ENCODE data around the gene SCP2.
"Not testable (repeated sequence)": the region's sequence is repeated elsewhere in the genome, so short reads cannot be mapped to it uniquely, and the experiment has no call there.

SCP2 gene

DNA sequence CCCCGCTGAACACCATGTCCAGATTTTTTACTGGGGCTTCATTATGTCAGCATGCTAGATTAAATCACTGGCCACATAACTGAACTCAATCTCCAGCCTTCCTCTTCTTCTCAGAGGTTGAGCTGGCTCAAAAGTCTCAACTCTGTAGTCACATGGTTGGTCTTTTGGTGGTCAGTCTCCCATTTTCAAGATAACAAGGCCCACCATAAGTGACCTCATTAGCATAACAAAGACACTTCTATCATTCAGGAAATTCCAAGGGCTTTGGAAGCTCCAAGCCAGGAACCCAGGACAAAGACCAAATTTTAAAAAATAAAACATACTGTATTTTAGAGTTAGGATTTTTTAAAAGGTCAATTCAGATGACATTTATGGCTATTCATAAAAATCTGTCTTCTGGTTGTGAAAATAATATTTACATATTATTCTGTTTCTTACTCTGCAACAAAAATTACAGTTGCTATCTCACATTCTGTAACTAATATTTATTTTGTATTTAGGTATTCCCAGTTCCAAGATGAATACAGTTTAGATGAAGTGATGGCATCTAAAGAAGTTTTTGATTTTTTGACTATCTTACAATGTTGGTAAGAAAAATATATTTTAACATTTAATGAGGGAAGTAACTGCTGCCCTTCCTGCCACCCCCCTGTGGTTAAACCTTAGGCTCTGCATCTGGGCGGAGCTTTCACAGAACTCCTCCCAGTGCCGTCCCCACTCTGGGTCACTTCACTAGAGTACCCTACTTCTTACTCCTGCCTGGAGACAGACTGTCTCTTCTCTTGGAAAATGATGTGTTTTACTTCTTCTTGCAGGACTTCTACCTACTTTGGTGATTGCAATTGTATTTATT is 49.3 kb downstream of the SCP2 start:
- DNase-seq, result peak; percentile 41

DNA sequence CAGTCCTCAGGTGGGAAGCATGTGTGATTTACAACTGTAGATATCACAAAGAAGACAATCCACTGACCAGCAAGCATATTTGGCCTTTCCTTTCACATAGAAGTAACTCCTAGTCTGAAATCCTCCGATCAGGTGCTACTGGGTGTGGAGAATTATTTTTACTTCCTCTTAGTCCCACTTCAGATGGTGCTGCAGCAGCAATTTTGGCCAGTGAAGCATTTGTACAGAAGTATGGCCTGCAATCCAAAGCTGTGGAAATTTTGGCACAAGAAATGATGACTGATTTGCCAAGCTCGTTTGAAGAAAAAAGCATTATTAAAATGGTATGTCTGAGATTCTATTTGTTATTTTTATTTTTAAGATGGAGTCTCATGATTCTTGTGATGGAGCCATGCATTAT is 51.0 kb downstream of the SCP2 start:
- DNase-seq, result no peak

DNA sequence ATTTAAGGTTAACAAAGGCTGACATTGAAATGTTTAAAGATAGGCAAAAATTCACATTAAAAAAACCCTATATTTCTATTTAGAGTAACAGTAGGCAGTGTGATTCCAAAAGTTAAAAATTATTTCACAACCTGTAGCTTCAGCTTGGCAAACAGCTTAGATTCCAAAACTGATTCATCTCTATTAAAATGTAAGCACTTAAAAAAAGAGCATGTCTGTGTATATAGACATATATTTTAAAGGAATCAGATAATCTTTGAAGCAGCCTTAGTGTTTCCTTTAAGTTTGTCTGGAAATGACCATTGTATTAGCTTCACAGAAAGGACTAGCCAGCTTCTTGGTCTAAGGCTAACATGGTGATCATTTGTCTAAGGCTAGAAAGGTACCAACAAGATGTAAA is 65.7 kb downstream of the SCP2 start:
- not testable (repeated sequence) for DNase-seq

DNA sequence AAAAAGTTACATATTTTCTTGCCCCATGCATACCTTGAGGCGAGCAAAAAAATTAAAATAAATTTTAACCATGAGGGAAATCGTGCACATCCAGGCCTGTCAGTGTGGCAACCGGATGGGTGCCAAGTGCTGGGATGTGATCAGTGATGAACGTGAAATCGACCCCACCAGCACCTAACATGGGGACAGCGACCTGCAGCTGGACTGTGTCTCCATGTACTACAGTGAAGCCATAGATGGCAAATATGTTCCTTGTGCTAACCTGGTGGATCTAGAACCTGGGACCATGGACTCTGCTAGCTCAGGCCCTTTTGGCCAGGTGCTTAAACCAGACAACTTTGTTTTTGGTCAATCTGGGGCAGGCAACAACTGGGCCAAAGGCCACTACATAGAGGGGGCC is 67.6 kb downstream of the SCP2 start:
- DNase-seq, result no peak

DNA sequence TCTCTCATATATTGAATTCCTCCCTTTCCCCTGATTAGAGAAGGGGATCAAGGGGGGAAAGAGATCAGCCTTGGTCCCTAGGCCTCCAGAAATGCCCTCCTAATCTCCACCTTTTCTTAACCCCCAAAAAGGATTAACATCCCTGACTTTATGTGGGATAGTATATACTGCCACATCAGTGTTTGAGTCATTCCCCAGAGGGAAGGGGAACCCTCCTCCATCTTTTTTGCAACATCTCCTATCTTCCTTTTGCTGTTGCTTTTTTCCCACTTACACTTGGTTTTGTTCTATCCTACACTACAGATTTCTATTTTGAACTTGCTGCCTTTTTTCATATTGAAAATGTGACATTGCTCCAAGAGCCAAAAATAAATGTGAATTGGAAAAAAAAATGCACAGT is 69.6 kb downstream of the SCP2 start:
- no peak for DNase-seq

DNA sequence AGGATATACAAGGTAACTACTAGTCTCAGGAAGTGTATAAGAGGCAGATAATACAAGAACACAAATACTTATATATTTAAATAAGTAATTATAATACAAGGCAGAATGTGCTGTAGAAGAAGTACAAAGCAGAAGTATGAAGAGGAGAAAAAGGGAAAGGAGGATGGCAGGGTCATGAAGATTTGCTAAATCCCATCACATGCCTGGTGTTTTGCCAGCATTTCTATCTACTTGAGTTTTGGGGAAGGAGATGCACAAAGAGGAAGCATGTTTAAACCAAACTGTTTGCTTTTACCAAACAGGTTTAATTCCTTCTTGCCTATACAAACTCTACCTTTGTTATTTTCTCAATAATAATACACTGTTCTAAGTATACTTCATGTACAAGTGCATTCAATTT is 74.1 kb downstream of the SCP2 start:
- peak; percentile 19 for DNase-seq

DNA sequence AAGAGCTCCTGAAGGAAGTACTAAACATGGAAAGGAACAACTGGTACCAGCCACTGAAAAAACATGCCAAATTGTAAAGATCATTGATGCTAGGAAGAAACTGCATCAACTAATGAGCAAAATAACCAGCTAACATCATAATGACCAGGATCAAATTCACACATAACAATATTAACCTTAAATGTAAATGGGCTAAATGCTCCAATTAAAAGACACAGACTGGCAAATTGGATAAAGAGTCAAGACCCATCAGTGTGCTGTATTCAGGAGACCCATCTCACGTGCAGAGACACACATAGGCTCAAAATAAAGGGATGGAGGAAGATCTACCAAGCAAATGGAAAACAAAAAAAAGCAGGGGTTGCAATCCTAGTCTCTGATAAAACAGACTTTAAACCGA is 79.5 kb downstream of the SCP2 start:
- not testable (repeated sequence) for DNase-seq

DNA sequence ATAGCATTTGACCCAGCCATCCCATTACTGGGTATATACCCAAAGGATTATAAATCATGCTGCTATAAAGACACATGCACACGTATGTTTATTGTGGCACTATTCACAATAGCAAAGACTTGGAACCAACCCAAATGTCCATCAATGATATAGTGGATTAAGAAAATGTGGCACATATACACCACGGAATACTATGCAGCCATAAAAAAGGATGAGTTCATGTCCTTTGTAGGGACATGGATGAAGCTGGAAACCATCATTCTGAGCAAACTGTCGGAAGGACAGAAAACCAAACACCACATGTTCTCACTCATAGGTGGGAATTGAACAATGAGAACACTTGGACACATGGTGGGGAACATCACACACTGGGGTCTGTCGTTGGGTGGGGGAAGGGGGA is 83.2 kb downstream of the SCP2 start:
- DNase-seq, result not testable (repeated sequence)

DNA sequence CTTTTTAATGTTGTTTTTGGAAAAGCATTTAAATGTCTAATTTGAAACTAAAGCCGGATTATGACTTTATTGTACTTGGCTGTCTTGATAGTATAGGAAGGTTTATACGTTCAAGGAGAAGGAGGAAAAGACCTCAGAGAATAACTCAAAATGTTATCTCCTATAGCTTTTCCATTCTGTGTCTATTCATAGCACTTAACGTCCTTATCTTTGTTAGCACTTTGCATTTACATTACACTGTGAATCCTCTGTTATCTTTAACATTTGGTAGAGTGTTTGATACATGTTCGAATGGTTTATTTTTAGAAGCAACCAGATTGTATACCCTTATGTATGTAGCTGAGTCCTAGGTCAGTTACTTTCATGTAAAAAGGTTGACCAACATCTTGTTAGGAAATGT is 84.1 kb downstream of the SCP2 start:
- DNase-seq, result peak; percentile 49

DNA sequence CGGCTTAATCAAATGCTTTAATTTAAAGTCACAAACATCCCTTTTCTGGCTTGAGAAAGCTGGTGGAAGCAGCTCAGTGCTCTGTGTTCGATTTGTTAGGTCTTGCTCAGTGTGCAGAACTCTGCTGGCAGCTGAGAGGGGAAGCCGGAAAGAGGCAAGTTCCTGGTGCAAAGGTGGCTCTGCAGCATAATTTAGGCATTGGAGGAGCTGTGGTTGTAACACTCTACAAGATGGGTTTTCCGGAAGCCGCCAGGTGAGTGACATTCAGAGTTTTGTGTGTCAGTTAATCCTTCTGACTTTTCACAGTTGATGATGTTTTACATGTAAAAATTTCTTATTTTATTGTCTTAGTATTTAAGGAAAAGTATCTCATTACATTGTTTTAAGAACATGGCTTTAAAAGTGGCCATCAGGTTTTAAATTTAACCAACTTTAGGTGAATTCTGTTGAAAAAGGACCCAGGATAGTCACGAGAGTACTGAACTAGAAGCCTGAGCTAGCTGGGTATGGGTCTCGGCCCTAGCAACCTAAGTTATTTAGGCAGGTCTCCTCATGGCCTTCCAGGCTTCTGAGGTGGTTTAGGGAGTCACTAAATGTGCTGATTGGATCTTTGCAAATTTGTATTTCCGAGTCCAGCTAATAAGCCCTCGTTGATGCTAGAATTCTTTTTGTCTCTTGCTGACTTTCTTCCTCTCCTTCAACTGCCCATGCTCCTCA is 87.9 kb downstream of the SCP2 start:
- peak; percentile 96 for DNase-seq

DNA sequence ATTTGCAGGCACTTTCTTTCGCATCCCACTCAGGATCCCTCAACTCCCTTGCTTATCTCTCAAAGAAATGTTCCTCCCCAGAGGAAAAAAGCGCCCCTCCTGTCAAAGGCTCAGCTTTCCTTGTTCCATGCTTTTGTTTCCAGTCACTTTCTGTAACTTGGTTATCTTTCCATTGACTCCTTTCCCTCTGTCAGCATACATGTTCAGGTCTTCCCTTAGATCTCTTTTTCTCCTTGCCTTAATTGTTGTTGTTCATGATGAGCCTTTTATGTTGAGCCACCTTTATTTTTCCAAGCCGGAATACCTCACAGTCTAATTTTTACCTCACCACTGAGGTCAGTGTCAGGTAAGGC is 88.4 kb downstream of the SCP2 start:
- DNase-seq, result no peak

DNA sequence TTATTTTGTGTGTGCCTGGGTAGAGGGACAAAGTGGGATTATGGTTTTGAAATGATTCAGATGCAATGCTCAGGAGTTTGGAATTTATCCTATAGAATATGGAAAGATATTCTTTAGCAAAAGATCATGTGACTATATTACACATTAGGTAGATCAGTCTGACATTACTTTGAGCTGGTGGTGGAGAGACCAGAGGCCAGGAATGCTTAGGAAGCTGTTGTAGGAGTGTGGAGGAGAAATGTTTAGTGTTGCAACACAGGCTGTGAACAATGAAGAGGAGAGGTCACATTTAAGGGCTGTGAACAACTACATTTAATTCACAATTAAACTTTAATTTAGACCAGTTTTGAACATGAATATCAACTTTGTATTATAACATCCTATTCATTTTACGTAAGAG is 89.6 kb downstream of the SCP2 start:
- no peak for DNase-seq

DNA sequence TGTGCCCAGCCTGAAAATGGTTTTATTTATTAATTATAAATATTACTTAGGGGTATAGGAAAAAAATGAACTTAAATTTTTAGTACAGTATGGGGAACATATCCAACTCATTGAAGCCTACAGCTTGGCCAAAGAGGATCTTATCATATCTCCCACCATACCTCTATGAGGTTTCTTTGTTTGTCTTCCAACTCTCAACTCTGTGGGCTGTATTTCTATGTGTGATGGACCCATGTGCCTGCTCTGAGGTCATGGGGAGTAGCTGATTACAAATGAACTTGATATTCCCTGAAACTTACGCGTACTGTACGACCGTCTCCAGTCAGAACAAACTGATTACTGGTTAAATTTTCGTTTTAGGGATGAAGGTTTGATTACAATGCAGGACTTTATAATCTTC is 93.5 kb downstream of the SCP2 start:
- DNase-seq, result no peak

DNA sequence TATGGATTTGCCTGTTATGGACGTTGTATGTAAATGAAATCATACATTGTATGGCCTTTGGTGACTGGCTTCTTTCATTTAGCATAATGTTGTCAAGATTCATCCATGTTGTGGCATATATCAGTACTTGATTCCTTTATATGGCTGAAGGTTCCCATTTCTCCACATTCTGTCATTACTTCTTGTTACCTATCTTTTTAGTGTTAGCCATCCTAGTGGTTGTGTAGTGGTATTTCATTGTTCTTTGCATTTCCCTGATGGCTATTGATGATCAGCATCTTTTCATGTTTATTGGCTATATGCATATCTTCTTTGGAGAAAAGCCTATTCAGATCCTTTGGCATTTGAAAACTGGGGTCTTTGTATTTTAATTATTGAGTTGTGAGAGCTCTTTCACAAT is 95.1 kb downstream of the SCP2 start:
- peak; percentile 5 for DNase-seq

DNA sequence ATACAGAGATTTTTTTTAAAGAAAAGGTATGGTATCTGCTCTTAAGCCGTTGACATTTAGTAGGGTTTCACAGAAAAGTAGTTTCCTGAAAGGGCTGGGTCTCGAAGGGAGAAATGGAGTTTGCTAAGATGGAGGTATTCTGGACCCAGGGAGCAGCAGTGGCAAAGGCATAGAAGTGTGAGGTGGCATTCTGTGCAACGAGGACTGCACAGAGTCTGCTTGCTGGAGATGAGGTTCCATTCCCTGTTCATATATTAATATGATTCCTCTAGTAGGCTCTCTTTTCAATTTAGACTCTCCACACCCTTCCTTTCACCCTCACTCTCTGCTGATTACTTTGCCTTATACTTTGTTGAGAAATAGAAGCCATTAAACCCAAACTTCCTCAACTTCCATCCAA is 96.5 kb downstream of the SCP2 start:
- peak; percentile 77 for DNase-seq

DNA sequence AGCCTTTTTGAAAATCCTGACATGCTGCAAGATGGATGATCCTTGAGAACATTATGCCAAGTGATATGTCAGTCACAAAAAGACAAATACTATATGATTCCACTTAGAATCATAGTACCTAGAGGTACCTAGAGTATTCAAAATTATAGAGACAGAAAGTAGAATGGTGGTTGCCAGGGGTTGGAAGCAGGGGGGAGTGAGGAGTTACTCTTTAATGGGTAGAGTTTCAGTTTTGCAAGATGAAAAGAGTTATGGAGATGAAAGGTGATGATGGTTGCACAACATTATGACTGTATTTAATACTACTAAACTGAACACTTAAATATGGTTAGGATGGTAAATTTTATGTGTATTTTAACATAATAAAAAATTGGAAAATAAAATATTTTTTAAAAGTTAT is 97.0 kb downstream of the SCP2 start:
- no peak for DNase-seq

DNA sequence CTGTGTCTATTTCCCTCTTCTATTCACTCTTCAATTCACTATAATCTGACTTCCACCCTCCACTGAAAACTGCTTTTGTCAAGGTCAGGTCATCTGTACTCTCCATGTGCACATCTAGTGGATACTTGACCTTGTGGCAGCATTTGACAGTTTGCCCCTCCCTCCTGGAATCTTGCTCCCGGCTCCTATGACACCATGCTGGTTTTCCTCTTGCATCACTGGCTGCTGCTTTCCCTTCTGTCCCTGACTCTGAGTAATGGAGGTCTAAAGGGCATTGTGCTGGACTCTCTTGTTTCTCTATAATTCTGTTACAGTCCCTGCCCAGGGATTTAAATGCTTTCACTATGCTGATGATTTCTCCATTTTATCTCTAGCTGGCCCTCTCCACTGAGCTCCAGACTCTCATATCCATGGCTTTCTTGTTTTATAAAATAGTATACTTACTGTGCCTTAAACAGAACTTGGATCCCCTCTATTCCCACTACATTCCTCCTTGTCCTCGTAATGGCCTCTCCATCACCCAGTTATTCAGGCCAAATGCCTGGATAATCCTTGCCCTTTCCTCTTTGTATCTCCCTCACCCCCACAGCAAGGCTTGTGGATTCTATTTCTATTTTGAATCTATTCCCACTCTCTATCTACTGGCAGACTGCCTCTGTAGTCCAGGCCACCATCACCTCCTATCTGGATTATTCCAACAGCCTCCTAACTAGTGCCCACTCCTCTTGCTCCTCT is 98.1 kb downstream of the SCP2 start:
- DNase-seq, result peak; percentile 11

DNA sequence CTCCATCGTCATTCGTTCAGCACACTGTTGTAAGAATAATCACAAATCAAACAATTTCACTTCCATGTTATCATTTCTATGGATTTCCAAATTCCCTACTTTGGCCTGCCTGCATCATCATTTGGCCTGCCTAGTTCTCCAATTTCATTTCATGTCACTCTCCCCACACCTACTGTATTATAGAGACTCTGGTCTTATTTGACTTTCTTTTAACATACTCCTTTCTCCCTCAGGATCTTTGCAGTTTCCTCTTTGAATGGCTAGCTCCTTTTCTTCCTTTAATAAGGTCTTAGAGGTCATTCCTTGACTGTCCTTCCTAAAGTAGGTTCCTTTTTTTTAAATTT is 98.7 kb downstream of the SCP2 start:
- DNase-seq, result no peak

DNA sequence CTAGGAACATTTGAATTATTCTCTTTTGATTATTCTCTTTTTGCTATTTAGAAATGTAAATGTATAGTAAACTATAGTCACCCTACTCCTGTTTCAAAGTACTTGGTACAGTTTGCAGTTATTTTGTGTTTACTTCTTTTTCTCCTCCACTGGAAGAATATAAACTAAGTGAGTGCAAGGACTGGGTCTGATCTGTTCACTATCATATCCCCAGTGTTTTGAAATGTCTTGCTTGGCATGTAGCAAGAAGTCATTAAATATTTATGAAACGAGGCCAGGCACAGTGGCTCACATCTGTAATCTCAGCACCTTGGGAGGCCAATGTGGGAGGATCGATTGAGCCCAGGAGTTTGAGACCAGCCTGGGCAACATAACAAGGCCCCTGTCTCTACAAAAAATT is 99.2 kb downstream of the SCP2 start:
- DNase-seq, result no peak

DNA sequence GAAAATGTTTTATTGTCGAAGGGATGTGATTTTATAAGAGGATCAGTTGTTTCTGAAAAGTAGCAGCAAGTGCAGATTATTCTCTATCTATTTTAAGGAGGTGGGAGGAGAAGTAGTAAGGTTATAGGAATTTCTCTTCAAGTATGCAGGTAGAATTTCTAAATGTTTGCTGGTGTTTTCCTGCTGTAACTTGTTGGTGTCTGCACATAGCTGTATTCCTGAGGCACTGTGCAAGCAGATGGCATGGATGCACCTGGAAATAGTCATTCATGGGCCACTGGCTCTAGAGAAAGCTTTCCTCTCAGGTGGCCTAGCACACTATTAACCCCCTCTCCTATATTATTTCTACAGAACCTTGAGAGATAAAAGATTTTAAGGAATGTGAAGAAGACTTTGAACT is 104.7 kb downstream of the SCP2 start:
- DNase-seq, result no peak

DNA sequence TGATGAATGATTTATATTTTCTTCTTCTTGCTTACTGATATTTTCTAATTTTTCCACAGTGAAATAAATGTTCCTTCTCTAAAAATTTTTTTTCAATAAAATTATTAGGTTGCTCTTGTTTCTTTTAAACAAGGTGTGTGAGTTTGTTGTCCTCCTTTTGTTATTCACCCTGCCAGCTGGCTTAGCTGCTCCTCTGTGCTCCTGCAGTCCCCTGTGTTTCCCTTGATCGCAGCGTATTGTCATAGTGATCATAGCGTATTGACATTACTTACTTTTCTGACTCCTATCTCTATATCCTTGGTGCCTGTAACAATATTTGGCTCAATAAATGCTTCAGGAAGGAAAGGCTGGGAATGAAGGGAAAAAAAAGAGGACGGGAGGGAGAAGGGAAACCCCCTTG is 110.1 kb downstream of the SCP2 start:
- DNase-seq, result no peak

DNA sequence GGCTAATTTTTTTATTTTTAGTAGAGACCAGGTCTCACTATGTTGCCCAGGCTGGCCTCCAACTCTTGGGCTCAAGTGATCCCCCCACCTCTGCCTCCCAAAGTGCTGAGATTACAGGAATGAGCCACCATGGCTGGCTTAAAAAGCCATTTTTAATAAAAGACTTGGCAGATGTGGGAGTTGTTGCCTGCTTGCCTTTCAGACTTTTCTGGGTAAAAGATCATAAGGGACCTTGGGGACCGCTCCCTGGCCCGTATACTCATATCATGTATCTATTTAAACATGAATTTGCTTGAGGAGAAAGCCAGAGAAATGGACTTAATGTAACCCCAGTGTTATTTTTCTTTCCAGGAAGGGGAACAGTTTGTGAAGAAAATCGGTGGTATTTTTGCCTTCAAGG is 111.5 kb downstream of the SCP2 start:
- DNase-seq, result no peak

DNA sequence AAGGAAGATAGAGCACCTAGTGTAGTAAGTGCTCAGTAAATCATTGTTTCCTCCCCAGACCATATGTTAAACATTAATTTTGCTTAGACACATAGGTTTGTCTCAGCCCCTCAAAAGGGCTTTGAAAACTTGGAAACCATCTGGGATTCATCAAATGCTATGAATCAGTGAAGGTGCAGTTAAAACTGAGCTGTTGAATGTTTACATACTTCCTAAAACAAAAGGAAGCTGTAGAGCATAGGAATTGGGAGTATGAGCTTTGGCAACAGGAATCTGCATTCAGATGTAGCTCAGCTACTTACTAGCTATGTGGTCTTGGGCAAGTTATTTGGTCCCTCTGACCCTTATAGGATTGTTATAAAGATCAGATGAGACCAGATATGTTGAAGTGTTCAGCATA is 116.2 kb downstream of the SCP2 start:
- DNase-seq, result no peak

DNA sequence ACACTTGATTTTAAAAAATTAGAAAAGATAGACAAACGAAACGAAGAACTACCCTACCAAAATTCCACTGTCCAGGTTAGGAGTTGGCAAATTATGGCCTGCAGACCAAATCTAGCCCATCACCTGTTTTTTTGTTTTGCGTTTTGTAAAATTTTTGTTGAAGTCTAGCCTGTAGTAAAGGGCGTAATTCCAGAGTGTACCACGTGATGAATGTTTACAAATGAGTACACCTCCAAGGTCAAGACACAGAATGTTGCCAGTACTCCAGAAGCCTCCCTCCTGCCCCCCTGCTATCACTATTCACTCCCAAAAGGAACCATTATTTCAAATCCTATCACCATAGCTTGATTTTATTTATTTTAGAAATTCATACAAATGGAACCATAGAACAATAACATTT is 117.8 kb downstream of the SCP2 start:
- no peak for DNase-seq
